Stimulated activated CD4-positive, alpha-beta T cell treated with anti-CD3 and anti-CD28 coated beads, Interleukin-2, amount 100 ng/mL, for 24 hours (primary cell): ENCODE data around the gene TMEM174.
A peak's percentile ranks its signal among the peaks of the same experiment; 100 is the strongest.

Source experiments
- DNase-seq, 2 donors: peaks; one replicate each; pipeline ENCODE4 v3.0.0-alpha.2; 2020

TMEM174 gene

DNA sequence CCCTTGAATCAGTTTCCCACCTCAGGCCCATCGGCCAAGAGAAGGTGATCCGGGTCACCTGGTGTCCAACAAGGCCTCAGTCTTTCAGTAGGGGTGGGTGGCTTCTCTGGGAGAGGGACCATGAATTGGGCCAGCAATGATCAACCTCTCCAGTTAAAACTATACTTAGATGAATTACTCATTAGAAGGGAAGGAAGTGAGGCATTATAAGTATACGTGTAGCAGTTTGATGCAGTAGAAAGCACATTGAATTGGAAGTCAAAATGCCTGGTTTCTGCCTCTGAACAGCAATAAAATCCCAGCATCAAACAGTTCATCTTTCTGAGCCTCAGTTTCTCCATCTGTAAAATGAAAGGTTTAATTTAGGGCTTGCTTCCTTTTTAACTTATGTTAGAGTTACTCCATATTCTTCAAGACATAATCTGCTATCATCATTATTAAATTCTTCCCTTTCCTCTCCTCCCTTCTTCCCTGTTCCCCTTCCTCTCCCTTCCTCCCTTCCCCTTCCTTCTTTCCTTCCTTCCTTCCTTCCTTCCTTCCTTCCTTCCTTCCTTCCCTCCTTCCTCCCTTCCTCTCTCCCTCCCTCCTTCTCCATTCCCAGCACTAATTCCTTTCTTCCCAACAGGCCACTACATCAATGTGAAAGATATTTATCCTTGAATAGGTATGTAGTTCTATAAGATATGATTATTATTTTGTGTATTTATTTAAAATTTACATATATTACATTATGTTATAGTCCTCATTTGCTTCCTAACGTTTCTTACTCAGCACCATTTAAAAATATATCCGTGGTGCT lies 18.6 kb upstream of the TMEM174 start:
- DNase-seq: no peak

DNA sequence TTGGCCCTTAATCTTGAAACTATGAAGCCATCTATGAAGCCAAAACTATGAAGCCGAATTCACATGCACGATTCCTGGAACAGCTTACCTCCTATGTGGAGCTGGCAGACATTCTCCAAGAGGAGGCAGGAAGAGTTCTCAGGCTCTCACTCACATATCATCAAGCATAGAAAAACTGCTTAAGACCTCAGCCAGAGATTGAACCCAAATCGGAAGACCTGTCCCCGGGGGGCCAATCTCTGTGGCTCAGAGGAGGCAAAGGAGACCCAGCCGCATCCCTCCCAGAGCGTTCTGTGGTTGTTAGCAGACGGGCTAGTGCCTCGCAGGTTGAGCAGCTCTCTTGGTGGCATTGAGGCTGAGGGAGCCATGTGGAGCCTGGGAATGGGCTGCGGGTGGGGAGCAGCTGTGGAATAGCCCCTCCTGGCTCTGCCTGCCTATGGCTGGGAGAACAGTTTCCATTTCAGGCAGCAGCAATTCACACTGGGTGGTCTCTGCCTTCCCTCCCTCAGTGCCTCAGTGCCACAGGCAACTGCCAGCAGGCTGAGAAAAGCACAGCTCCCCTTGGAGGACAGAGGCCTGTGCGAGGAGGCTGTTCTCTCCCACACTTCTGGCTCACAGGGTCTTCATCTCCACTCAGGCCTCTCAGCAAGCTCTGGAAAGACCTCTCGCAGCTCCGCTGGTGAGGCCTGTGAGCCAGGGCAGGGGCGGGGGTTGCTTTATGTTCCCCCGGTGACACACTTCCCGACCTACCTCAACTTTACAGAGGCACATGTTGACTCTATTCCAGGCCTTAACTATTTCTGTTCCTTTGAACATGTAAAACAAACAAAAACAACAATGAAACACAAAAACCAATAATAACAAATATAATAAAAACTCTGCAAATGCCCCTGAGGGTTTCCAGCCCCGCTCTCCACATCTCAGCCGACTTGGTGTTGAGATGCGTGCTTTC lies 17.4 kb upstream of the TMEM174 start:
- DNase-seq: no peak

DNA sequence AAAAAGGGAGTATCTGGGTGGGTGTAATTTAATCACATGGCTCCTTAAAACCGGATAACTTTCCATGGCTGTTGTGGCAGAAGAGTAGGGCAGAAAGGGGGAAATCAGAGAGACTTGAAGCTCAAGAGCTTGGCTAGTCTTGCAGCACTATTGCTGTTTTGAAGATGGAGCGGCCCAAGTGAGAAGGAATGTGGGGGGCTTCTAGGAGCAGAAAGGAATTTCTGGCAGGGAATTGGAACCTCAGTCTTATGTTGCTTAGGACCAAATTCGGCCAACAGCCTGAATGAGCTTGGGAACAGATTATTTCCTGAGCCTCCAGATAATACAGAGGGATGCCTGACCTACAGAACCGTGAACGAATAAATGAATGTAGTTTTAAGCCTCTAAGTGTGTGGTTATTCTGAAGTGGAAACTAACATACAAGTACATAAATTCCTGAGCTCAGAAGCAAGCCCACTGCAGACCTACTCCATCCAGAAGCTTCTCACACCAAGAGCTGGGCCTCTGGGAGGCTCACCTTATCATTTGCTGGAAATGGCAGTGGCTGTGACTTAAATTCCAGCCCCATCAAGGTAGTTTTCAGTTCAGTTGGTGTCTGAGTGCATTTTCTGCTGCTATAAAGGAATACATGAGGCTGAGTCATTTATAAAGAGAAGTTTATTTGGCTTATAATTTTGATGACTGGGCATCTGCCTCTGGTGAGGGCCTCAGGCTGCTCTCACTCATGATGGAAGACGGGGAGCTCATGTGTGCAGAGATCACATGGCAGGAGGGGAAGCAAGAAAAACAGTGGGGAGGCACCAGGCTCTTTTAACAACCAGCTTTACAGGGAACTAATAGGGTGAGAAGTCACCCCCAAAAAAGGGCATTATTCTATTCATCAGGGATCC lies 15.3 kb upstream of the TMEM174 start:
- no peak for DNase-seq

GRCh38 chr5:73158313-73158712 lies 14.7 kb upstream of the TMEM174 start:
- no peak for DNase-seq

GRCh38 chr5:73160239-73160671 lies 12.7 kb upstream of the TMEM174 start:
- peak; percentile 66 to 77 for DNase-seq

DNA sequence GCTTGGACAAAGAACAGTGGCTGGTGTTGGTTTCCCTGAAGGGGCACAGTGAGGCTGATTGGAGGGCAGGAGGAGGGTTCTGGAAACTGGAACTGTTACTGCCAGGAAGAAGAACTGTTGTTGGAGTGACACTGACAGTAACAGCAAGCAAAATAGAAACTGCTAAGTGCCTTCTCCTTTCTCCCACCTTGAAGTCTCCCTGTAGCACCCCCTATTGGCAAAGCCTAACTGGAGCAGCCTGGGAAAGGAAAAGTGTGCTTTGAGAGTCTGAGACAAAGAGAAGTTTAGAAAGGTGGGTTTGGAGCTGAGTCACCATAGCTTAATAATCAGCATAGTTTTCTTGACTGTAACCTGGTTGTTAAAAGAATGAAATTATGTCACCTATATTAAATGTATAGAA lies 2.5 kb upstream of the TMEM174 start:
- DNase-seq: peak in 1 of 2 donors; percentile 19

DNA sequence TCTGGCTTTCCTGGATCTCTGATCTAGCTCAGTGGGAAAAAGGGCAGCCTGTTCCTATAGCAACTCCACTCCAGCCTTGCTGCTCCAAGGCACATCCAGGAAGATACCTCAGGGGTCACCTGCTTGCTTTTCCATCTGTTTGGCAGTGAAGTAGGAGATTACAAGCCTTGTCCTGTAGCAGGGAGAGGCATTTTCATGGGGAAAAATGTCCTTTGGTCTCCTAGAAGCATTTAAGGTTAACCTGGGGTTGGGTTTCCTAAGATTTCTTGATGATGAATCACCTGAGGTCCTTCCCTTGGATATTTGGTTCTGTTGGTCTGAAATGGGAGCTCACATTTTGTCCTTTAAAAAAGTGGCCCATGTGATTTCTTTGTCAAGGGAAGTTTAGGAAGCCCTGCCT lies 1.5 kb upstream of the TMEM174 start:
- DNase-seq: no peak

- DNase-seq: no peak
These were observed 1.3 kb downstream of the TMEM174 start for GRCh38 chr5:73174100-73174815.

- no peak for DNase-seq
These were observed 3.3 kb downstream of the TMEM174 start for GRCh38 chr5:73176250-73176649.

DNA sequence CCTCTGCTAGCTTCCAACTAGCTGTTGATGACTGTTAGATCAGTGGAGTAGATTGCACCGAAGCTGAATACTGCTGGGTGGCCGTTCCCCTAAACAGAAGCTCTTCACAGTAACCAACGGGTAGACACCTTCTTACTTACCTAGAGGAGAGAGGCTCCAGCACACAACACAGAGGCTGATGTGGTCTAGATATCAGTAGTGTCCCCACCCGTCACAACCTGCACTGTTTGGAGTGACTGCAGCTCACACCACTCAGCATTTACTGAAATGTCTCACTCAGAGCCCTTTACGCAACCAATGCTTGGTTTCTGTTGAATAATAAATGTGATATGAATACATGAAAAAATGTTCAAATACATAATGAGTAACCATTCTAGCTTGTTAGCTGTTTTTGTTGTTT lies 5.3 kb downstream of the TMEM174 start:
- no peak for DNase-seq

DNA sequence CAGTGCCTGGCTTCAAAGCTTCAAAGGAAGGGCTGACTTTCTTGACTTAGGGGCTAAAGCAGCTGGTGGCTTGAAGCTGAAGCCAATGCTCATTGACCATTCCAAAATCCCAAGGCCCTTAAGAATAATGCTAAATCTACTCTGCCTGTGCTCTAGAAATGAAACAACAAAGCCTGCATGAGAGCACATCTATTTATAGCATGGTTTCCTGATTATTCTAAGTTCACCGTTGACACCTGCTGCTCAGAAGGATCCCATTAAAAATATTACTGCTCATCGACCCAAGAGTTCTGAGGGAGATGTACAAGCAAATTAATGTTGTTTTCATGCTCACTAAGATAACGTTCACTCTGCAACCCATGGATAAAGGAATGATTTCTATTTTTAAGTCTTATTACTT lies 6.7 kb downstream of the TMEM174 start:
- DNase-seq: no peak

DNA sequence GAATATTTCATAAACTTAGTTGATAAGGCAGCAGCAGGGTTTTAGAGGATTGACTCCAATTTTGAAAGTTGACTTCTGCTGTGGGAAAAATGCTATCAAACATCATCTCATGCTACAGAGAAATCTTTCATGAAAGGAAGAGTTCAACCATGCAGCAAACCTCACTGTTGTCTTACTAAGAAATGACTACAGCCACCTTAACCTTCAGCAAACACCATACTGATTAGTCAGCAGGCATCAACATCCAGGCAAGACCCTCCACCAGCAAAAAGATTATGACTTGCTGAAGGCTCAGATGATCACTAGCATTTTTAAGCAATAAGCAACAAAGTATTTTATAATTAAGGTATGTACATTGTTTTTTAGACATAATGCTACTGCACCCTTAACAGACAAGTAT lies 7.6 kb downstream of the TMEM174 start:
- no peak for DNase-seq

GRCh38 chr5:73182307-73182706 lies 9.3 kb downstream of the TMEM174 start:
- no peak for DNase-seq

- no peak for DNase-seq
These were observed 10.0 kb downstream of the TMEM174 start for GRCh38 chr5:73183000-73183399.

GRCh38 chr5:73183481-73183891 lies 10.5 kb downstream of the TMEM174 start:
- DNase-seq: no peak

DNA sequence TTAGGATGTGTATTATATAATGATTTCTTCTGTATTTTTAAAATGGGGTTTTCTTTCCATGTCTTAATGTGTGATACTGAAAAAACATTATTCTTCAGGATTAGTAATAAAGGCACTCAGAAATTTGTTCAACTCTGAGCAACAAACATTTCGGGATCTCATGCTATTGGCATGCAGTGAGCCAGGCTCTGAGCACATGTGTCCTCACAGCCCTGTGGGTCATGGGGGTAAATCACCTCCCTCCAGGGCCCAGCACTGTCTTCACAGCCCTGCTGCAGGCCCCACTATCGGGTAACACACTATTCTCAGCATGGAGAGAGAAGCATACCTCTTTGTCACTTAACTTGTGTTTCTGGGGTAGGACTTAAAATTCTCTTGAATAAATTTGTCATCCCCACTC lies 14.0 kb downstream of the TMEM174 start:
- no peak for DNase-seq

DNA sequence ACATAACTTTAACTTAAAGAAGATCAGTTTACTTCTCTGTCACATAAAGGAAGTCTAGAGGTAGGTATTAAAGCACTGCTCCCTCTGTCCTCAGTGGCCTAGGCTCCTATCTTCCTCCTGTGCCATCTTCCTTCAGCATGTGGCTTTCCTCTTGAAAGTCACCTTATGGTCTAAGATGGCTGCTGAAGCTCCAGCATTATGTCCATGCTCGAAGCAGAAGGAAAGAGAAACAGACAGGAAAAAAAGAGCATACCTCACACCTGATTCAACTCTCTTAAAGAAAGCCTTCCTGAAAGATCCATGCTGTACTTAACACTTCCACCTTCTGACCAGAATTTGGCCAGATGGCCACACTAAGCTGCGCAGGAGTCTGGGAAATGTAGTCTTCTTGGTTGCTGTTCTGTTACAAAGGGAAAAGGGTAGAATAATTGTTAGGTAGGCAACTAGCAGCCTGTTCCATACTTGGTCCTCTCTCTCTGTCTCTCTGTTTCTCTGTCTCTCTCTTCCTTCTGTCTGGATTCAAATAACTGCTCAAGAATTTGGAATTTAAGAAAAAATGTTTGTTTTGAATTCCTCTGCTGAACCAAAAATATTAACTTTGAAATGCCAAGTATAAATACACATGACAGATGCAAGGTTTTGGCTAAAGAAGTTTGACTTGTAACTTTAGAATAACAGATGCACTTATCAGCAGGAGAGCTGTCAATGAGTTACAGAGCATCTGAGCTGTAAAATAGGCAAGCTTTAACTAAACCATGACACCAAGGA lies 16.0 kb downstream of the TMEM174 start:
- no peak for DNase-seq

- no peak for DNase-seq
These were observed 16.9 kb downstream of the TMEM174 start for GRCh38 chr5:73189871-73190376.

GRCh38 chr5:73192370-73192769 lies 19.4 kb downstream of the TMEM174 start:
- DNase-seq: no peak

DNA sequence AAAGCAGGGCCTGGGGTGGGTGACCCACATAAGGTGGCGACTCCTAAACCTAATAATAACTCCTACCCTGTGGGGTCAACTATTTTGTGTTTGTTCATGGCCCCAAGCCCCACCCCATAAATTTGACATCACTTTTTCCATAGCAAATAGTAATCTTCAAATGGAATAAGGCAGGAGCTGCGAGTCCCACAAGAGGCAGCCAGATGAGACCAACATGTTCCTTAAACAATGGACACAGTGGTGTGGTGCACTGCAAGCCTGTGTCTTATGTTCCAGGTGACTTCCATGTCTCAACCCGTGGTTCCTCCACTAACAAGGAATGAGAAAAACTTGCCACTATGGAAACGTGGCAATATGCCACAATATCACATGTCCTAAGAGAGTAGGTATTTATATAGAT lies 20.6 kb downstream of the TMEM174 start:
- no peak for DNase-seq

DNA sequence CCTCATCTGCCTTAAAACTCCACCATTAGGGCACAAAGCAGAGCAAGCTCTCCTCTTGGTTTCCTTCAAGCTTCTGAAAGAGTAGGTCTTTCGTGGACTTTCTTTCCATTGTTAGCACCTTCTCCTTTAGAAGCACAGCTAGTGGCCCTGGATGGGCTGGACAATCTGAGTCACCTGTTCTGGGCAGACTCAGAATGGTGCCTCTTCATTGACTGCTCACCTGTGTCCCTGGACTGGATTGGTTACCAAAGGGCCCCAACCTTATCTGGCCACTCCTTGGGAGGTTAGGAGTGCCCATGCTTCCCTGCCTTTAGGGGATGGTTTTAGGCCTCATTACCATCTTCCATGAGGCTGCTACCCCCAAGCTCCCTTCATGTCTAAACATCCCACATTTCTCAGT lies 23.2 kb downstream of the TMEM174 start:
- DNase-seq: no peak
